HepG2 (cell line): ENCODE measurements around the gene EOMES. TPM values are rescaled to one million over a fixed set of nuclear protein-coding genes. Genes with fewer than 3 reads are reported as not detected.

Source experiments
- ATF7-NPFF ChIP-seq: sonication (generic); formaldehyde crosslinking; IDR thresholded peaks from 2 replicates; pipeline ENCODE4 v1.8.1; 2023; ENCODE audit warnings: mild to moderate bottlenecking, low read depth, missing genetic modification reagents, moderate library complexity
- EZH2 ChIP-seq: conservative IDR thresholded peaks from 2 replicates; pipeline ENCODE4 v1.6.1; 2012; ENCODE audit warnings: mild to moderate bottlenecking, low read depth, low read length, moderate library complexity
- GFI1 ChIP-seq: sonication (generic); formaldehyde crosslinking; IDR thresholded peaks from 2 replicates; pipeline ENCODE4 v1.5.0; 2020; ENCODE audit warnings: missing genetic modification reagents, mild to moderate bottlenecking, borderline replicate concordance
- HNRNPL ChIP-seq: fragments of 200-400 bp; formaldehyde crosslinking; IDR thresholded peaks from 2 replicates; pipeline ENCODE4 v1.6.1; 2017; ENCODE audit warnings: mild to moderate bottlenecking, low read depth, low read length
- HNRNPLL ChIP-seq: fragments of 200-400 bp; formaldehyde crosslinking; IDR thresholded peaks from 2 replicates; pipeline ENCODE4 v1.6.1; 2017; ENCODE audit warnings: mild to moderate bottlenecking, low read depth, low read length; ENCODE audit not compliant: poor library complexity, severe bottlenecking
- MAZ ChIP-seq, 2 experiments: sonication (generic) in 1 of 2; formaldehyde crosslinking in 1 of 2; IDR thresholded peaks; 2 replicates each; pipeline versions ENCODE4 v1.5.0 to v1.6.1; 2012 to 2020; ENCODE audit warnings: low read depth in 2 of 2, mild to moderate bottlenecking in 2 of 2, borderline replicate concordance in 1 of 2, improper control_type of control experiment in 1 of 2, low read length in 1 of 2, missing genetic modification reagents in 1 of 2, moderate library complexity in 1 of 2
- MYC ChIP-seq: sonication (generic); formaldehyde crosslinking; IDR thresholded peaks from 2 replicates; pipeline ENCODE4 v1.9.0; 2021; ENCODE audit warnings: missing genetic modification reagents, borderline replicate concordance
- RAD21 ChIP-seq: fragments of 450-650 bp; formaldehyde crosslinking; IDR thresholded peaks from 2 replicates; pipeline ENCODE4 v1.5.0; 2020; ENCODE audit warnings: mild to moderate bottlenecking
- TMF1 ChIP-seq: sonication (generic); formaldehyde crosslinking; IDR thresholded peaks from 2 replicates; pipeline ENCODE4 v1.8.1; 2022; ENCODE audit warnings: low read depth, missing genetic modification reagents
- ZBTB7B ChIP-seq: sonication (generic); formaldehyde crosslinking; IDR thresholded peaks from 2 replicates; pipeline ENCODE4 v1.4.0; 2020; ENCODE audit warnings: missing genetic modification reagents
- ZEB1 ChIP-seq: IDR thresholded peaks from 2 replicates; pipeline ENCODE4 v1.6.1; 2012; ENCODE audit warnings: mild to moderate bottlenecking, low read depth, inconsistent platforms; ENCODE audit not compliant: insufficient replicate concordance
- ZNF343 ChIP-seq: sonication (generic); formaldehyde crosslinking; IDR thresholded peaks from 2 replicates; pipeline ENCODE4 v1.4.0; 2020; ENCODE audit warnings: mild to moderate bottlenecking, missing genetic modification reagents
- polyA plus RNA-seq, 8 experiments: library from polyadenylated mRNA; depleted of rRNA in 3 of 8; stranded (reverse) in 7 of 8; unstranded in 1 of 8; fragments of >200 nt; fragmentation: Illumina TruSeq in 4 of 8; extraction: Trizol in 4 of 8; gene quantifications; 2 replicates each; pipeline versions ENCODE4 v1.2.1 to v1.2.3, GENCODE V29; 2011 to 2016; ENCODE audit warnings: low read depth in 4 of 8, missing spikeins in 1 of 8, mixed read lengths in 1 of 8; ENCODE audit not compliant: insufficient read depth in 1 of 8
- total RNA-seq, 5 experiments: library from RNA; depleted of rRNA; stranded (reverse); fragments of >200 nt; fragmentation: Illumina TruSeq; extraction: Trizol; gene quantifications; 2 replicates each; pipeline ENCODE4 v1.2.3, GENCODE V29; 2016; ENCODE audit warnings: low read depth in 1 of 5
- TF ChIP-seq, protein P1 (sequence below): sonication (generic); formaldehyde crosslinking; IDR thresholded peaks from 2 replicates; pipeline ENCODE4 v1.5.1; 2020; ENCODE audit warnings: mild to moderate bottlenecking, missing genetic modification reagents, moderate library complexity
- TF ChIP-seq, protein P2 (sequence below): sonication (generic); formaldehyde crosslinking; IDR thresholded peaks from 2 replicates; pipeline ENCODE4 v1.5.0; 2020; ENCODE audit warnings: mild to moderate bottlenecking, missing genetic modification reagents, borderline replicate concordance
- TF ChIP-seq, protein P3 (sequence below): sonication (generic); formaldehyde crosslinking; conservative IDR thresholded peaks from 2 replicates; pipeline ENCODE4 v1.8.0; 2022; ENCODE audit warnings: low read depth, missing genetic modification reagents
- TF ChIP-seq, protein P4 (sequence below): sonication (generic); formaldehyde crosslinking; IDR thresholded peaks from 2 replicates; pipeline ENCODE4 v1.4.0; 2020; ENCODE audit warnings: missing genetic modification reagents

The EOMES gene
- total and polyA plus RNA-seq, 2 of the 13 experiments (the other 11 are each of a cell fraction or from before 2014, with no cell fraction given), result 0.11 to 0.12 TPM

DNA sequence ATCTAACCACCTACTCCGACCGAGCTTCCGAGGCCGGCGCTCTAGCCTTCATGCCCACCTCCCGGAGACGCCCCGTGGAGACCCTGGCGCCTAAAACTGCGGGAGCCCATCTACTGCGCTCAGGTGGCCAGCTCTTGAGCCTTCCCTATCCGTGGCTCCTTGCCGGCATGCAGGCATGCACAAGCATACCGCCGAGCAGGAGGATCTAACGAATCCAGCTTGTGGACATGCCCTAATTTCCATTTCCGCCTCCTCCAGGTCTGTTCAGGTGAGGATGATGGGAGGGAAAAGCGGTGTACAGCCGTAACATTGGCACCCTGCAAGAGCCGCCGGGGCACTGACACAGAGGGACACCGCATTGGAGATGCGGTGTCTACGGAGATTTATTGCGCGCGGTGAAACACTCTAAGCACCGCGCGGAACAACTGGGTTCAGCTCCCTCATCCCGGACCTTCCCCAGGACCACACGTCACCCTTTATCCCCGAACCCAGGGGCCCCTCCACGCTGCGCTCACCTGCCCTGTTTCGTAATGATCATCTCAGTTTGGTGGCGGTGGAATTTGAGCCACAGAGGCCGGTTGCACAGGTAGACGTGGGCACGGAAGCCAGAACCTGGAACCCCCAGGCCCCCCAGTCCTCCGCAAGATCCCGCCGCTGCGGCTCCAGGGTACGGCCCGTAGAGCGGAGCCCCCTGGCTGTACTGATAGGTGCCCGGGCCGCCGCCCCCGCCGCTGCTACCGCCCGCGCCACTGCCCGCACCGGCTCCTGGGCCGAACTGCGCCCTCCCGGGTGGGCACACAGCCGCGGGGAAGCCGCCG, 1.0 kb downstream of the EOMES start (continued):
- TF ChIP-seq, protein P1, sequence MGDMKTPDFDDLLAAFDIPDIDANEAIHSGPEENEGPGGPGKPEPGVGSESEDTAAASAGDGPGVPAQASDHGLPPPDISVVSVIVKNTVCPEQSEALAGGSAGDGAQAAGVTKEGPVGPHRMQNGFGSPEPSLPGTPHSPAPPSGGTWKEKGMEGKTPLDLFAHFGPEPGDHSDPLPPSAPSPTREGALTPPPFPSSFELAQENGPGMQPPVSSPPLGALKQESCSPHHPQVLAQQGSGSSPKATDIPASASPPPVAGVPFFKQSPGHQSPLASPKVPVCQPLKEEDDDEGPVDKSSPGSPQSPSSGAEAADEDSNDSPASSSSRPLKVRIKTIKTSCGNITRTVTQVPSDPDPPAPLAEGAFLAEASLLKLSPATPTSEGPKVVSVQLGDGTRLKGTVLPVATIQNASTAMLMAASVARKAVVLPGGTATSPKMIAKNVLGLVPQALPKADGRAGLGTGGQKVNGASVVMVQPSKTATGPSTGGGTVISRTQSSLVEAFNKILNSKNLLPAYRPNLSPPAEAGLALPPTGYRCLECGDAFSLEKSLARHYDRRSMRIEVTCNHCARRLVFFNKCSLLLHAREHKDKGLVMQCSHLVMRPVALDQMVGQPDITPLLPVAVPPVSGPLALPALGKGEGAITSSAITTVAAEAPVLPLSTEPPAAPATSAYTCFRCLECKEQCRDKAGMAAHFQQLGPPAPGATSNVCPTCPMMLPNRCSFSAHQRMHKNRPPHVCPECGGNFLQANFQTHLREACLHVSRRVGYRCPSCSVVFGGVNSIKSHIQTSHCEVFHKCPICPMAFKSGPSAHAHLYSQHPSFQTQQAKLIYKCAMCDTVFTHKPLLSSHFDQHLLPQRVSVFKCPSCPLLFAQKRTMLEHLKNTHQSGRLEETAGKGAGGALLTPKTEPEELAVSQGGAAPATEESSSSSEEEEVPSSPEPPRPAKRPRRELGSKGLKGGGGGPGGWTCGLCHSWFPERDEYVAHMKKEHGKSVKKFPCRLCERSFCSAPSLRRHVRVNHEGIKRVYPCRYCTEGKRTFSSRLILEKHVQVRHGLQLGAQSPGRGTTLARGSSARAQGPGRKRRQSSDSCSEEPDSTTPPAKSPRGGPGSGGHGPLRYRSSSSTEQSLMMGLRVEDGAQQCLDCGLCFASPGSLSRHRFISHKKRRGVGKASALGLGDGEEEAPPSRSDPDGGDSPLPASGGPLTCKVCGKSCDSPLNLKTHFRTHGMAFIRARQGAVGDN (CRISPR knock-in tag), result peak; percentile 25; the same call in 1 of the 2 replicates
- TF ChIP-seq, protein P2, sequence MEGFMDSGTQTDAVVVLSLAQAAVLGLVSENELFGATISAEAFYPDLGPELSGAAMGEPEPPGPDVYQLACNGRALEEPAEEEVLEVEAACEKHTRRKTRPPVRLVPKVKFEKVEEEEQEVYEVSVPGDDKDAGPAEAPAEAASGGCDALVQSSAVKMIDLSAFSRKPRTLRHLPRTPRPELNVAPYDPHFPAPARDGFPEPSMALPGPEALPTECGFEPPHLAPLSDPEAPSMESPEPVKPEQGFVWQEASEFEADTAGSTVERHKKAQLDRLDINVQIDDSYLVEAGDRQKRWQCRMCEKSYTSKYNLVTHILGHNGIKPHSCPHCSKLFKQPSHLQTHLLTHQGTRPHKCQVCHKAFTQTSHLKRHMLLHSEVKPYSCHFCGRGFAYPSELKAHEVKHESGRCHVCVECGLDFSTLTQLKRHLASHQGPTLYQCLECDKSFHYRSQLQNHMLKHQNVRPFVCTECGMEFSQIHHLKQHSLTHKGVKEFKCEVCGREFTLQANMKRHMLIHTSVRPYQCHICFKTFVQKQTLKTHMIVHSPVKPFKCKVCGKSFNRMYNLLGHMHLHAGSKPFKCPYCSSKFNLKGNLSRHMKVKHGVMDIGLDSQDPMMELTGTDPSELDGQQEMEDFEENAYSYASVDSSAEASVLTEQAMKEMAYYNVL (CRISPR knock-in tag), result no peak
- peak; percentile 74; the same call in 1 of the 2 replicates for TF ChIP-seq ZBTB7B (CRISPR knock-in tag)
- TF ChIP-seq RAD21 (CRISPR knock-in tag), result no peak
- no peak for TF ChIP-seq ZNF343 (CRISPR knock-in tag)
- peak; percentile 15; the same call in 1 of the 2 replicates for TF ChIP-seq ATF7-NPFF (CRISPR knock-in tag)
- TF ChIP-seq, protein P3, sequence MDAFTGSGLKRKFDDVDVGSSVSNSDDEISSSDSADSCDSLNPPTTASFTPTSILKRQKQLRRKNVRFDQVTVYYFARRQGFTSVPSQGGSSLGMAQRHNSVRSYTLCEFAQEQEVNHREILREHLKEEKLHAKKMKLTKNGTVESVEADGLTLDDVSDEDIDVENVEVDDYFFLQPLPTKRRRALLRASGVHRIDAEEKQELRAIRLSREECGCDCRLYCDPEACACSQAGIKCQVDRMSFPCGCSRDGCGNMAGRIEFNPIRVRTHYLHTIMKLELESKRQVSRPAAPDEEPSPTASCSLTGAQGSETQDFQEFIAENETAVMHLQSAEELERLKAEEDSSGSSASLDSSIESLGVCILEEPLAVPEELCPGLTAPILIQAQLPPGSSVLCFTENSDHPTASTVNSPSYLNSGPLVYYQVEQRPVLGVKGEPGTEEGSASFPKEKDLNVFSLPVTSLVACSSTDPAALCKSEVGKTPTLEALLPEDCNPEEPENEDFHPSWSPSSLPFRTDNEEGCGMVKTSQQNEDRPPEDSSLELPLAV (CRISPR knock-in tag), result no peak
- TF ChIP-seq EZH2, result peak; percentile 85
- TF ChIP-seq, protein P4, sequence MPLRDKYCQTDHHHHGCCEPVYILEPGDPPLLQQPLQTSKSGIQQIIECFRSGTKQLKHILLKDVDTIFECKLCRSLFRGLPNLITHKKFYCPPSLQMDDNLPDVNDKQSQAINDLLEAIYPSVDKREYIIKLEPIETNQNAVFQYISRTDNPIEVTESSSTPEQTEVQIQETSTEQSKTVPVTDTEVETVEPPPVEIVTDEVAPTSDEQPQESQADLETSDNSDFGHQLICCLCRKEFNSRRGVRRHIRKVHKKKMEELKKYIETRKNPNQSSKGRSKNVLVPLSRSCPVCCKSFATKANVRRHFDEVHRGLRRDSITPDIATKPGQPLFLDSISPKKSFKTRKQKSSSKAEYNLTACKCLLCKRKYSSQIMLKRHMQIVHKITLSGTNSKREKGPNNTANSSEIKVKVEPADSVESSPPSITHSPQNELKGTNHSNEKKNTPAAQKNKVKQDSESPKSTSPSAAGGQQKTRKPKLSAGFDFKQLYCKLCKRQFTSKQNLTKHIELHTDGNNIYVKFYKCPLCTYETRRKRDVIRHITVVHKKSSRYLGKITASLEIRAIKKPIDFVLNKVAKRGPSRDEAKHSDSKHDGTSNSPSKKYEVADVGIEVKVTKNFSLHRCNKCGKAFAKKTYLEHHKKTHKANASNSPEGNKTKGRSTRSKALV (CRISPR knock-in tag), result peak; percentile 88
- TF ChIP-seq MYC (CRISPR knock-in tag), result 0 out of 2 replicates have a peak, but pooled peaks have one; percentile 19
- peak; percentile 15 for TF ChIP-seq HNRNPLL
- 0 out of 2 replicates have a peak, but pooled peaks have one; percentile 70 for TF ChIP-seq HNRNPL
- 0 out of 2 replicates have a peak, but pooled peaks have one; percentile 6 for TF ChIP-seq MAZ (IDR thresholded peaks at IDR 0.05; ENCODE audit: borderline replicate concordance, low read depth, low read length)
- TF ChIP-seq MAZ (CRISPR knock-in tag; IDR thresholded peaks at IDR 0.05; ENCODE audit: low read depth), result no peak
- 0 out of 2 replicates have a peak, but pooled peaks have one; percentile 20 for TF ChIP-seq TMF1 (CRISPR knock-in tag)
- TF ChIP-seq ZEB1, result peak; percentile 71
- no peak for TF ChIP-seq GFI1 (CRISPR knock-in tag)
- TF ChIP-seq, all 625 proteins: peak for 14
